CD4-positive, alpha-beta T cell (primary cell): ENCODE data around the gene CADPS. TPM values are rescaled to one million over a fixed set of nuclear protein-coding genes. Genes with fewer than 3 reads are reported as not detected.

Experiments used
- ATAC-seq: fragments of 200-7000 bp; cut with Tn5 transposase; one replicate; pipeline ENCODE4 v1.10.0; 2022; ENCODE audit warnings: mild to moderate bottlenecking; ENCODE audit not compliant: poor library complexity
- CTCF ChIA-PET: fragments of 350-600 bp; sonication (Branson Sonifier 250); formaldehyde crosslinking; loops from one replicate; lab custom pipeline; 2021; ENCODE audit warnings: antibody characterized with exemption, inconsistent platforms; lab: Charles Lee
- POLR2A ChIA-PET: fragments of 350-600 bp; sonication (Branson Sonifier 250); formaldehyde crosslinking; loops from one replicate; lab custom pipeline; 2021; ENCODE audit warnings: antibody characterized with exemption, inconsistent platforms; lab: Charles Lee
- DNase-seq, 14 experiments: peaks; one replicate each; pipeline ENCODE4 v3.0.0-alpha.2; 2013 to 2020; ENCODE audit warnings: mixed read lengths in 2 of 14
- H3K27ac ChIP-seq, 2 donors: one replicate each; pipeline versions ENCODE4 v1.5.1 to v1.7.0; 2013; ENCODE audit warnings: low read length in 2 of 2, low read depth in 1 of 2, mild to moderate bottlenecking in 1 of 2
- H3K27me3 ChIP-seq, 2 experiments: 1 replicate in 1 of 2; 2 replicates in 1 of 2; pipeline versions ENCODE4 v1.6.1 to v1.7.0; 2013; ENCODE audit warnings: low read length in 2 of 2, control low read depth in 1 of 2, mild to moderate bottlenecking in 1 of 2, moderate library complexity in 1 of 2; ENCODE audit not compliant: insufficient read depth in 2 of 2, control insufficient read depth in 1 of 2
- H3K36me3 ChIP-seq: one replicate; pipeline ENCODE4 v1.6.1; 2013; ENCODE audit warnings: low read length, control low read depth; ENCODE audit not compliant: insufficient read depth
- H3K4me1 ChIP-seq: one replicate; pipeline ENCODE4 v1.6.1; 2013; ENCODE audit warnings: low read length, control low read depth; ENCODE audit not compliant: insufficient read depth
- H3K4me3 ChIP-seq: one replicate; pipeline ENCODE4 v1.5.1; 2013; ENCODE audit warnings: mild to moderate bottlenecking, low read length, moderate library complexity
- H3K9me3 ChIP-seq, 2 experiments: 1 replicate in 1 of 2; 2 replicates in 1 of 2; pipeline versions ENCODE4 v1.6.1 to v1.7.0; 2013; ENCODE audit warnings: low read length in 2 of 2, mild to moderate bottlenecking in 2 of 2, control low read depth in 1 of 2, moderate library complexity in 1 of 2; ENCODE audit not compliant: control insufficient read depth in 1 of 2, insufficient read depth in 1 of 2
- H3K27ac Mint-ChIP-seq: one replicate; pipeline ENCODE4 v1.8.0; 2020; ENCODE audit warnings: mixed read lengths
- H3K27me3 Mint-ChIP-seq: one replicate; pipeline ENCODE4 v1.8.0; 2021; ENCODE audit warnings: mixed read lengths
- H3K36me3 Mint-ChIP-seq: one replicate; pipeline ENCODE4 v1.8.0; 2021; ENCODE audit warnings: low read depth, mixed read lengths
- H3K4me1 Mint-ChIP-seq: one replicate; pipeline ENCODE4 v1.8.0; 2021; ENCODE audit warnings: low read depth, mixed read lengths
- H3K4me3 Mint-ChIP-seq: one replicate; pipeline ENCODE4 v1.8.0; 2020; ENCODE audit warnings: mild to moderate bottlenecking, mixed read lengths
- H3K9me3 Mint-ChIP-seq: one replicate; pipeline ENCODE4 v1.8.0; 2020; ENCODE audit warnings: mixed read lengths
- CTCF ChIP-seq: fragments of 200-600 bp; IDR thresholded peaks from one replicate; pipeline ENCODE4 v1.8.0; 2022; ENCODE audit warnings: antibody characterized with exemption, mild to moderate bottlenecking
- intact Hi-C, 2 experiments: fragments of 100-400 bp; cut with DNase I in 1 of 2; cut with micrococcal nuclease in 1 of 2; formaldehyde crosslinking; loops; one replicate each; pipeline versions ENCODE4 v1.15.1 to v1.9.0; 2023 to 2025; cut with DNase I, micrococcal nuclease
- total RNA-seq, 174 experiments: library from RNA in 2 of 174; stranded (reverse) in 2 of 174; gene quantifications; one replicate each; pipeline ENCODE4 v1.2.3 and lab custom pipeline; 2021 to 2026

The CADPS gene
- total RNA-seq, 2 experiments from 2014 or later = not detected

GRCh38 chr3:62735510-62735909 lies 139.7 kb downstream of the CADPS start:
- Mint-ChIP-seq H3K27me3 (no peaks in the 10 kb centered on the region), H3K9me3 (peaks cover 2% of the 10 kb centered on the region), H3K27ac (no peak overlapping the region), H3K36me3 (no peaks in the 10 kb centered on the region), H3K4me3 (no peak overlapping the region), H3K4me1 (no peaks in the 10 kb centered on the region)
- CTCF ChIA-PET = no interaction called here
- POLR2A ChIA-PET = no interaction called here
- no peak for DNase-seq
- no peak for ATAC-seq
- Histone ChIP-seq H3K4me3 (no peak overlapping the region), H3K27ac (no peak overlapping the region), H3K36me3 (no peaks in the 10 kb centered on the region), H3K9me3 (no peaks in the 10 kb centered on the region), H3K27me3 (no peaks in the 10 kb centered on the region), H3K4me1 (no peaks in the 10 kb centered on the region)
- TF ChIP-seq CTCF = no peak
- intact Hi-C loops = no loop called here

- intact Hi-C loops = no loop called here
- Mint-ChIP-seq H3K27ac (no peak overlapping the region), H3K9me3 (no peaks in the 10 kb centered on the region), H3K27me3 (no peaks in the 10 kb centered on the region), H3K4me1 (no peaks in the 10 kb centered on the region), H3K36me3 (no peaks in the 10 kb centered on the region), H3K4me3 (no peak overlapping the region)
- no peaks in the 10 kb centered on the region for H3K4me1 ChIP-seq
- ATAC-seq = no peak
- no peaks in the 10 kb centered on the region for H3K9me3 ChIP-seq
- no peak overlapping the region for H3K27ac ChIP-seq
- DNase-seq = no peak
- no peak for TF ChIP-seq CTCF
- no peak overlapping the region for H3K4me3 ChIP-seq
- H3K27me3 ChIP-seq = no peaks in the 10 kb centered on the region
- no peaks in the 10 kb centered on the region for H3K36me3 ChIP-seq
- CTCF ChIA-PET = no interaction called here
- POLR2A ChIA-PET = no interaction called here
Observed at GRCh38 chr3:62732183-62732904, 142.9 kb downstream of the CADPS start.

GRCh38 chr3:62727981-62728380 lies 147.2 kb downstream of the CADPS start:
- CTCF ChIA-PET = no interaction called here
- intact Hi-C loops = no loop called here
- Mint-ChIP-seq H3K9me3 (no peaks in the 10 kb centered on the region), H3K27ac (no peak overlapping the region), H3K27me3 (no peaks in the 10 kb centered on the region), H3K4me1 (no peaks in the 10 kb centered on the region), H3K4me3 (no peak overlapping the region), H3K36me3 (no peaks in the 10 kb centered on the region)
- Histone ChIP-seq H3K4me1 (no peaks in the 10 kb centered on the region), H3K4me3 (no peak overlapping the region), H3K36me3 (no peaks in the 10 kb centered on the region), H3K27ac (no peak overlapping the region), H3K27me3 (peaks cover 0 to 2% of the 10 kb centered on the region in 2 experiments), H3K9me3 (peaks cover 0 to 4% of the 10 kb centered on the region in 2 experiments)
- POLR2A ChIA-PET = no interaction called here
- DNase-seq (no peak), ATAC-seq (no peak)
- no peak for TF ChIP-seq CTCF
